SW480 (cell line): ENCODE data around the gene CDS2.
"Not testable (repeated sequence)": the region's sequence is repeated elsewhere in the genome, so short reads cannot be mapped to it uniquely, and the experiment has no call there.

Experiments used
- DNase-seq: peaks from one replicate; pipeline ENCODE4 v3.0.0-alpha.2; 2016; ENCODE audit warnings: low spot score

Gene CDS2

DNA sequence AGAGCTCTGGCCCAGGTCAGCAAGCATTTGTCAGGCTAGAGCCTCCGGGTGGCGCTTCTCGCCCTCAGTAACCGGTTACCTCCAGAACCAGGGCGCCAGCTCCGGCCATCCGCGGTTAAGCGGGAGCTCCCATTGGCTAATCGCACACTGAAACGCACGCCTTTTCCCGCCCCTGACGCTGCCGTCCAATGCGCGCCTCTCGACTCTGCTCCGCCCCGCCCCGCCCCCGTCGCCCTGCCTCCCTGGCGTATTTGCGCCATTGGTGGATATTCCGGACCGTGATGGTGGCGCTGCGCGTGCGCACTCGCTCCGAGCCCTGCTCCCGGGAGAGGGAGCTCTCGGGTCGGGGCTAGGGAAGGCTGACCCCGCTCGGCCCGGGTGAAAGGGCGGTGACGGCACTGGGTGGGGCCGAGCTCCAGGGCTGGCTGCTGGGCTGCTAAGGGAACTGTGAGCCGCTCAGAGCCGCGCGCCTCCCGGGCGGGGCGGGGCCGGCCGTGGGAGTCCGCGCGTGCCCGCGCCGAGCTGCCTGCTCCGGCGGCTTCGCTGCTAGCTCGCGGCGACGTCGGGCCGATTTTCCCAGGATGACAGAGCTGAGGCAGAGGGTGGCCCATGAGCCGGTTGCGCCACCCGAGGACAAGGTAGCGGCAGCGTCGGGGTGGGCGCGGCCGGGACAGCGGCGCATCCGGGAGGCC, at the start of gene CDS2:
CDS2 (plus strand) TSS at position 497 of the 692 bp plus-strand sequence; CDS start at position 582, 85 bp downstream.
- peak; percentile 99 for DNase-seq

DNA sequence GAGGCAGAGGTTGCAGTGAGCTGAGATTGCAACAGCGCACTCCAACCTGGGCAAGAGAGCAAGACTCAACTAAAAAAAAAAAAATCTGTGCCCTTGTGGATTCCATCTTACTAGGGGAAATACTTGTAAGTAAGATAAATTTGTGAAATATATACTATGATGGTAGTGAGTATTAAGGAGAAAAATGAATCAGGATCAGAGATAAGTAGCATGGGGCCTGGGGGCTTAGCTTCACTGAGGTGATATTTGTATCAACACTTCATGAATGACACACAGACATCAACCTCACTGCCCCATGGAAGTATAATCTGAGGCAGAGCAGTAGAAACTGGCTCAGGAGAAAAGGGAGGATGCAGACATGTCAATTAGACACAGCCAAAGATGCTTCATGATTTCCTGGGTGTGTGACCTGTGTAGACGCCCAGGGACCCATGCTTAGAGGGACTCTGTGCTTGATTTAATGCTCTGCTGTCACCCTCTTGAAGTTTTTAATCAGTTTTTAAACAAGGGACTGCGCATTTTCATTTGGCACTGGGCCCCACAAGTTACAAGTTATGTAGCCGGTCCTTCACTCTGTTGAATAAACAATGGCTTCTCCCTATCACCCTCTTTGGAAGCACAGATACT, 48.9 kb upstream of the CDS2 start:
- DNase-seq = no peak

DNA sequence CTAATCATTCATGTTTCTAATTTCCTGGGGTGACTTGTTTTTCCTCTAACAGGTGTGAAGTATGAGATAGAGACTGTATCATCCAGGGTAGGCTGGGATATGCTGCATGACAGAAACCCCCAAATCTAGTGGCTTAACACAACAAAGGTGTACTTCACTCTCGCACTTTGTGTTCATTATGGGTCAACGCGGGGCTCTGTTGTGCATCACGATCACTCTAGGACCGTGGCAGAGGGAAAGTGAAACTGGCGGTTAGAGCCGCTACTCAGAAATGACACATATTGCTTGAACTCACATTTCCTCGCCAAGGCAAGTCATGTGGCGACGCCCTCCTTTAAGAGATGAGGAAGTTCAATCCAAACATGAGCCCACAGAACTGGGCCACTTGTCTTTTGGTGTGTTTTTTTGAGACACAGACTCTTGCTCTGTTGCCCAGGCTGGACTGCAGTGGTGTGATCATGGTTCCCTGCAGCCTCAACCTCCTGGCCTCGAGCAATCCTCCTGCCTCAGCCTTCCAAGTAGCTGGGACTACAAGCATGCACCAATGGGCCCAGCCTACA, 48.3 kb upstream of the CDS2 start:
- peak; percentile 62 for DNase-seq

DNA sequence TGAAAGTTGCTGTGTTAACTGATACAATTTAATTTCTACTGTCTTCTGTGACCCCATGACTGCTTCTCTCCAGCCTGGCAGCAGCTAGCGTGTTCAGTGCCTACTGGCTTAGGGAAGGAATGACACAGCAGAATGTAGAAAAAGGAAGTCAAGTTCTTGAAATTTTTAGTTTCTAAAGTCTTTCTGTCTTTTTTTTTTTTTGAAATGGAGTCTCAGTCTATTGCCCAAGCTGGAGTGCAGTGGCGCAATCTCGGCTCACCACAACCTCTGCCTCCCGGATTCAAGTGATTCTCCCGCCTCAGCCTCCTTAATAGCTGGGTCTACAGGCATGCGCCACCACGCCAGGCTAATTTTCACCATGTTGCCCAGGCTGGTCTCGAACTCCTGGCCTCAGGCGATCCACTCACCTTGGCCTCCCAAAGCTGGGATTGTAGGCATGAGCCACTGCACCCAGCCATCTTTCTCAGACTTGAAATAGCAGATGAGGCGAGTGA, 46.4 kb upstream of the CDS2 start:
- DNase-seq = no peak

DNA sequence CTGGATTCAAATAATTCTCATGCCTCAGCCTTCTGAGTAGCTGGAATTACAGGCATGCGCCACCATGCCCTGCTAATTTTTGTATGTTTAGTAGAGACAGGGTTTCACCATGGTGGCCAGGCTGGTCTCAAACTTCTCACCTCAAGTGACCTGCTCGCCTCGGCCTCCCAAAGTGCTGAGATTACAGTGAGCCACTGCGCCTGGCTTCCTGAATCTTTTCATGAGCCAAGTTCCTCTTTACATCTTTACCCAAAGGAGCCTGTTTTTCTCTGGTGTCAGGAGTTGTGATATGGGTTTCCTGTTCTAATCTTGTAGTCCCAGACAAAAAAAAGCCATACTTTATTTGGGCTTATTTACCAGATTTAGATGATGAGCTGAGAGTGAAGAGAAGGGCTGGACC, 41.4 kb upstream of the CDS2 start:
- DNase-seq = no peak

DNA sequence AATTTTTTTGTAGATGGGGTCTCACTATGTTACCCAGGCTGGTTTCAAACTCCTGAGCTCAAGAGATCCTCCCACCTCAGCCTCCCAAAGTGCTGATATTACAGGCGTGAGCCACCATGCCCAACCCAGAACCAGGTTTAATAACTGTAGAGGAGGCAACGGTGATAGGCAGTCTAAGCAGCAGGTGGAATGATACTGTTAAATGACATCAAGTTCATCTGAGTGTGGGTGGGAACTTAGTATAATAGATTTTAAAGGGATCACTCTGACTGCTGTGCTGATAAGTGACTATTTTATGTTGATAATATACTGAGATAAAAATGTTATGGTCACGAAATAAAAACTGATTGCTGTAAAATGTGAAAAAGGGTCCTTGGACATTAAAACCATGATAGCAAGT, 38.1 kb upstream of the CDS2 start:
- DNase-seq = no peak

DNA sequence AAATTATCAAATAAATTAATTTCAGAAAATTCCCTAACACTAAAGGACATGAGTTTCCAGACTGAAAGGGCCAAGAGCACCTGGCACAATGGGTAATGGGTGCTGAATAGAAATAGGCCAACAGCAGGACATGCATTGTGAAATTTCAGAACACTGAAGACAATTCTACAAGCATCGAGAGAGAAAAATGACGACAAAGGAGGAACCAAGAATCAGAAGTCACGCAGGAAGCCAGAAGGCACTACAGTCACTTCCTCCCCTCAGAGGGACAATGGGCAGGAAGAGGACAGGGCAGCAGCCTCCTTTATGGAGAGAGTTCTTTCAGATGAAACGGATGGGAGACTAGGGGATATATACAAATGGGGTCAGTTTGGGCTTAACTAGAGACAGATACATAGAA, 36.6 kb upstream of the CDS2 start:
- no peak for DNase-seq

DNA sequence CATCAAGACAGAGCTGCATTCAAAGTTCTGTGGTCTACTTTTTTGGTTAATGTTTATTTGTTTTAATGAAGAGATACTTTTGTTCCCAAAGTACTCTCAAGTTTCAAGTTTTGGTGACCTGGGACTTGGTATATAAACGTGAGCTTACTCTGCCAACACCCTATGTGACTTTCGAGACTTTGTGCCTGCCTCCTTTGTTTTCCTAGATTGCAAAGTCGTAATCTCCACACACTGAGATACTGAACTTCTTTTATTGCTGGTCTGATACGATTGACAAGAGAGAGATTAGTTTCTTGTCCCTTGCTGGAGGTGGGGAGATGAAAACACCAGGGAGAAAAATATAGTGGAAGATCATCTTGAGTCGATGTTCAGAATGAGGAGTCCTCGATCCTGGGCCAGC, 34.9 kb upstream of the CDS2 start:
- no peak for DNase-seq

DNA sequence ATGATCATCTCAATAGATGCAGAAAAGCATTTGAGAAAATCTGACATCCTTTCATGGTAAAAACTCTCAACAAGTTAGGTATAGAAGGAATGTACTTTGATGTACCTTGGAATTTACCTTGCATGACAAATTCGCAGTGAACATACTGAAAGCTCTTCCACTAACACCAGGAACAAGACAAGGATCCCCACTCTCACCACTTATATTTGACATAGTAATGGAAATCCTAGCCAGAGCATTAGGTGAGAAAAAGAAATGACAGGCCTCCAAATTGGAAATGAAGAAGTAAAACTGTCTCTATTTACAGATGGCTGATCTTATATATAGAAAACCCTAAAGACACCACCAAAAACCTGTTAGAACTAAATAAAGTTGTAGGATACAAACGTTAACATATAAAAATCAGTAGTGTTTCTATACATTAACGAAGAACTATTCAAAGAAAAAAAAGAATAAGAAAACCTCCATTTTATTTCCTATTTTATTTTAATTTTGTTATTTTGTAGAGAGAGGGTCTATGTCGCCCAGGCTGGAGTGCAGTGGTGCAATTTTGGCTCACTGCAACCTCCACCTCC, 34.0 kb upstream of the CDS2 start:
- no peak for DNase-seq

DNA sequence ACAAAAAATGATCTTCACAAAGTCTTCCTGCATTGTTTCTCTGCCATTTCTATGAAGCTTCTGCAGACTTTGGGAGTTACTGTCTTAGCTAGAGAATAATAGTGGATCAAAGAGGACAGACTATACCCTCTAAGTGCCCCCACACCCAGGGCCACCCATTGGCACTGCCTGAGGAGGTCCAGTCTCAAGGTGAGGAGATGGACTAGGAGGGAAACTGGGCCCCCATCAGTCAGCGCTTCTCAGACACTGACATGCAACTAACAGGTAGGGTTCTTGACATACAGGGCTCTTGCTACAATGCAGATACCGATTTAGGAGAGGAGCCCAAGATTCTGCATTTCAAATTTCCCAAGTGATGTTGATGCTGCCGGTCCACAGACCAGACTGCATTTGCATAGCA, 31.4 kb upstream of the CDS2 start:
- DNase-seq = no peak

DNA sequence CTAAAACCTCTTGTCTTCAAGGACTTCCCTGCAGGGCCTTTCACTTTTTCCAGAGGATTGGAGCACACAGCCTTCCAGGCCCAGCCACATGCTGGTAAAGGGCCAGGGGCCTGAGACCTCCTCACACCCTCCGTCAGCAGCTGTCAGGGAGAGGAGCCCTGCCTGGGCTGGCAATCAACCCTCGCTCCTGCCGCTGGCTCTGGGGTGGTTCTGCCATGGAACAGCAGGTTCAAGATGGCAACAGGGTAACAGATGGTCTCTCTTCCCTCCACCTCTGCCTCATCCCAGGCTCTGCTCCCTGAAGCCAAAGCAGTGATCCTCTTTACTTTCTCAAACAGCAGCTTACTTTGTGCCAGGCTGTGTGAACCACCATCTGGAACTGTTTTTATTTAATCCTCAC, 30.9 kb upstream of the CDS2 start:
- no peak for DNase-seq

DNA sequence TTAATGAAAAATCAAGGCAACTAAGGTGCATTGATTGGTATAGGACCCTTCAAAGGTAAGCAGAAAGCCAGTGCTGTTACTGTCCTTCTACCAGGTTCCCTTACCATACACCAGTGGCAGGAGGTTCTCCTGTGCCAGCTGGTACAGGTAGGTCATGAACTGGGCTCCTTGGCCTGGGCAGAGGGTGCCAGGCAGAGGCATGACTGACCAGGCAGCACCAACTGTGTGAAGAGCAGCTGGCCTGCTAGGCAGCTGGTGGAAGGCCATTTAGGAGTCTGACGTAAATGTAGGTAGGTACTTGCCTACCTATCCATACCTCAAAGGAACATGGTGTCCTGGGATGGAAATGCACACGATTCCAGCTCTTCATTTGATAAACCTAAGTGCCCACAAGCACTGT, 30.3 kb upstream of the CDS2 start:
- DNase-seq = no peak

DNA sequence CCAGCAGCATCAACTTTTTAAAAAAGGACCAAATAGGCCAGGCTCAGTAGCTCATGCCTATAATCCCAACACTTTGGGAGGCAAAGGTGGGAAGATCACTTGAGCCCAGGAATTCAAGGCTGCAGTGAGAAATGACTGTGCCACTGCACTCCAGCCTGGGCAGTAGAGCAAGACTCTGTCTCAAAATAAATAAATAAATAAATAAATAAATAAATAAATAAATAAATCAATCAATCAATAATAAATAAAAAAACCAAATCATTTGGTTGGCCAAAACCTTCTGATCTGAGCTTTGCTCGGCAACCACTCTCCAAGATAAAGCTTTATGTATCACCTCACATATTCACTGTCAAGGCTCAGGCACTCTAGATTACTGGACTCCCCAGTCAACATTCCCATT, 27.8 kb upstream of the CDS2 start:
- DNase-seq = not testable (repeated sequence)

DNA sequence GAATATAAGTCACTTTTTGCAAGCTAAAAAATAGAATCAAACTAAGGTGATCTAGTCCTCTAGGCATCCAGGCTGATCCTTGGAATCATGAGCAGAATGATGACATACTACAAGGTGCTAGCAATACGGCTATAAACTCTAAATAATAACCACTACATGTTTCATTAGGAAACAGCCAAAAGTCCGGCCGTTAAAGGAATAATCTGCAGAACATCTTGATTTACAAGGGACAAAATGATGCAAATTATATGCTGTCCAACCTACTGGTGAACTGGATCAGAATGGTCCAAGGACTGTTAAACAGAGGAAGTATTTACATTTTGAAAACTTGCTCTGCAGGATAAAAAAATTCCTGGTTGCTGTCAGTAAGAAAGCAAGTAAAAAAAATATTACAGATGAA, 26.9 kb upstream of the CDS2 start:
- DNase-seq = not testable (repeated sequence)

DNA sequence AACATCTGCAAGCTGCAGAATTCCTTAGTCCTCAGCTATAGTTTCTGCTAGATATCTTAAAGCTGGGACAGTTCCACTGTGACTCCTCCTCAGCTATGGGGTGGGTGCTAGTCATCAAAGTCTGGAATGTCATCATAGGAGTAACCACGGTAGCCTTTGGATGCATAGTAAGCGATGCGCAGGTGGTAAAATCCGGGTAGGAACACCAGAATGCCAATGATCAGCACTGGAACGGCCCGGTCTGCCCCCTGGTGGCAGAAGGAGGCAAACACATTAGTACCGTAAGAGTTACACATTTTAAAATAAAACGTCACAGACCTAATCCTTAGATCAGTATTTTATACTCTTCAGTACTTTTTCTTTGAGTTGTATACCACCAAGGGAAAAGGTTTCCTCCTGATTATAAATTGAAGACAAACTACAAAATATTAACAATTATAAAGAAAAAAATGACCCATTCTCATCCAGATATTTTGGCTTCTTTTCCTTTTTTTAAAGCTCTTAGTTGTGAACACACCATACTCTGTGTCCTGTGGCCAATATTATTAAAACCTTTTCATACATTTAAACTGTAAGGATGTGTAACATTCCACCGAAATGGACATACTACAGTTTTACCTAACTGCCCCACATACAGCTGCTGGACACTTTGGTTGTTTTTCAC, 26.0 kb upstream of the CDS2 start:
- DNase-seq = peak; percentile 71

DNA sequence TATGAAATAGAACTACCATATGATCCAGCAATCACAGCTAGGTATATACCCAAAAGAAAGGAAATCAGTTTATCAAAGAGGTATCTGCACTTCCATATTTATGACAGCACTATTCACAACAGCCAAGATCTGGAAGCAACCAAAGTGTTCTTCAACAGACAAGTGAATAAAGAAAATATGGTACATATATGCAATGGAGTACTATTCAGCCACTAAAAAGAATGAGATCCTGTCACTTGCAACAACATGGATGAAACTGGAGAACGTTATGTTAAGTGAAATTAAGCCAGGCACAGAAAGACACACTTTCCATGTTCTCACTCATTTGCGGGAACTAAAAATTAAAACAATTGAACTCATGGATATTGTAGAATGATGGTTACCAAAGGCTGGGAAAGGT, 22.3 kb upstream of the CDS2 start:
- no peak for DNase-seq

DNA sequence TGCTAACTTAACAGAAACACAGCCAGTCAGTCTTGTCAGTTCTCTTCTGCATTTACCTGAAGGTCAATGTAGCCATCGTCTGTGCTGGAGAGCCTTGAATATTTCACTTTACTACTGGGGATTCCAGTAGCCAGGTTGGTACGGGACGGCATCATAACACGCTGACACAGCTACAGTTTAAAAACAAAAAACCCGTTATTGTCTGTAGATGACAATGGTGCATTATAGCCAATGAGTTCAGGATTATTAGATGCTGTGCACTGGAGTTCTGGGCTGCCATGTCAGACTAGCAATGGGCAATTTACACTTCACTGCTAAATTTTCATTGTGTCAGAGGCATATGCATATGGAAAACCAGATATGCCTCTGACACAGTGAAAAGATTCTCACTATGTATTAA, 17.5 kb upstream of the CDS2 start:
- DNase-seq = no peak

DNA sequence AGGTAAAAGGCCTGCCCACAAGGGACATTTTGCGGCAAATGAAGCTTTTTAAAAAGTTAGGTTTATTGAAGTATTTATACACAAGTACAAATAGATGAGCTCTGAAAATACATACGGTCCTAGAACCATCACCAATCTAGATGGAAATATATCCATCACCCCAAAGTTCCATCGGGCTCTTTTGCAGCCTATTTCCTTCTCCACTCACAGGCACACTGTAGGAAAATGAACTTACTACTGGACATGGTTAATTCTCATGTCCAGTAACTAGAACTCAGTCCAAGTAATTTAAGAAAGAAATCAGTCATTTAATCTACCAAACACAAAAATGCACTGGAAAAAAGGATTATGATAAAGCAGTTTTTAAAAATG, 13.2 kb upstream of the CDS2 start:
- peak; percentile 12 for DNase-seq

DNA sequence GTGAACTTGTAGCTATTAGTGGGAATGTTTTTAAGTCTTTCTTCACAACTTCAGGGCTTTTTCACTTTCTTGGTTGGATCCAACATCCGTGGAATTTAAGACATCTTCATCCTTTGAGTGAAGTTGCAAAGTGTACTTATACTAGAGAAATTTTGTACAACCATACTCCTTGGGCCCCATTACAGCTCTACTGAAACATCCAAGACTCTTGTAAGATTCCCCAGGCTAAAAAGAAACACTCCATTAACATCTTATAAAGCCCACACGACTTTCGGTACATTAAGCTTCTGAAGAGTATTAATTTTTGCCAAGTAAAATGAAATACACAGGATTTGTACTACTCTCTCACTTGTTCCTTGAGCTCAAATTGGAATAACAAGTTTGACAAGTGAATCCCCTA, 12.4 kb upstream of the CDS2 start:
- DNase-seq = no peak

DNA sequence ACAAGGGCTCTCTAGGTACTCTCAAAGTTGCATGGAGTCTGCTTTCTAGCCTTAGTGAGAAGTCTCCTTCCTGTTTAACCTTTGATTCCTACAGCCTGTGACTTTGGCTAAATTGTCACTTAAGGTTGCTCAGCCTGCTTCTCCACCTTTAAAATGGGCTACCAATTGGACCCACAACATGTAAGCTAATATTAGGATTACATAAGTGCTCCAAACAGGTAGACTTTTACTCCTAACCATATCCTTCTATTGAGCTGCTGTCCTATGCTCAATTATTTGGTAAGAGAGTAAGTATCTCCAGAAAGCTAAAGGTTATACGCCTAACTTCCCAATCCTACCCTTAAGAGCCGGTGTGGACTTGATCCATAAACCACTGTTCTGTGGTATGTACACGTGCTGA, 9.9 kb upstream of the CDS2 start:
- DNase-seq = no peak

DNA sequence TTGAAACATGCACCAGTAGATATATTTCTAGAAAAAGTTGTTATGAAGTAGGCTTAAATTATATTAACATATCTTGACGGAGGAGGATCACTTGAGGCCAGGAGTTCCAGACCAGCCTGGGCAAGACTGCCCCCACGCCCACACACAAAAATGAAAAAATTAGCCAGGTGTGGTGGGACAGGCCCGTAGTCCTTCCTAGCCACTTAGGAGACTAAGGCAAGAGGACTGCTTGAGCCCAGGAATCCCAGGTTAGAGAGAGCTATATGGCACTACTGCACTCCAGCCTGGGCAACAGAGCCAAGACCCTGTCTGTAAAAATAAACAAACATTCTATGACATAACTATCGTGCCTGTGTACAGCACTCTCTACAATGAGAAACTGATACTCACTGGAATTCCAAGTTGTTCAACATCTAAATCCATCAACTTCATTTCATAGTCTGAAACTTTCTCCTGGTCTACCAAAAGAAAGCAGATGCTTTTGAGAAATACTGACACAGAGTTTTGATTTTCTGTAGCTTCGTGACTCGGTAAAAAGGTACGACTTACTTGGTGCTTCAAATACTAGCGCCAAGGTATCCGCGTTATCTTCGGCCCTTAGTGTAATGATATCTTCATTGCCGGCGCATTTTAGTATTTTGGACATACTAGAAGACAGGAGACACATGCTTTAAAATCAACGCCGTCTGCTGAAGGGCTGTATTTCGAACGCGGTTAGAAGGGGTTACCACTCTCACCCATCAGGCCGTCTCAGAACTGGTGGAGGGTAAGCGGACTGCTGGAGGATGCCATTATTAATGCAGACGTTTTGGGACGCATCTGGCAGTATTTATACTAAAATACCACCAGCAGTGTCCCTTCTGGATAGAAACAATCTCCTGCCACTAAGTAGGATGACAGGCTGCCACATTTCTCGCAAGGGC, 8.3 kb upstream of the CDS2 start:
- DNase-seq = no peak

DNA sequence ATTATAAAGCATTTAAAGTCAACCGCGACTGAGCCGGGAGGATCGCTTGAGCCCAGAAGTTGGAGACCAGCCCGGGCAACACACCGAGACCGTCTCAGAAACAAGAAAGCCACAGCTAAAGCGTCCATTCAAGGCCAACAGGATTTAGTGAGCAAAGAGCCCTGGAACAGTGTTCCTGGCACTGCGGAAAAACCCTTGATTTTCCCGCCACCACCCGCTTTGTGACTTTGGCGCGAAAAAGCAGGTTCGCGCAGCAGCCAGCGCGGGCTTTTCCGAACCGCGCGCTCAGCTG, 7.7 kb upstream of the CDS2 start:
- DNase-seq = no peak
